ENCODE measurements around the gene UNCX. TPM values are rescaled to one million over a fixed set of nuclear protein-coding genes. Genes with fewer than 3 reads are reported as not detected.
"Not testable (repeated sequence)": the region's sequence is repeated elsewhere in the genome, so short reads cannot be mapped to it uniquely, and the experiment has no call there.

The UNCX gene
- not detected for total RNA-seq

DNA sequence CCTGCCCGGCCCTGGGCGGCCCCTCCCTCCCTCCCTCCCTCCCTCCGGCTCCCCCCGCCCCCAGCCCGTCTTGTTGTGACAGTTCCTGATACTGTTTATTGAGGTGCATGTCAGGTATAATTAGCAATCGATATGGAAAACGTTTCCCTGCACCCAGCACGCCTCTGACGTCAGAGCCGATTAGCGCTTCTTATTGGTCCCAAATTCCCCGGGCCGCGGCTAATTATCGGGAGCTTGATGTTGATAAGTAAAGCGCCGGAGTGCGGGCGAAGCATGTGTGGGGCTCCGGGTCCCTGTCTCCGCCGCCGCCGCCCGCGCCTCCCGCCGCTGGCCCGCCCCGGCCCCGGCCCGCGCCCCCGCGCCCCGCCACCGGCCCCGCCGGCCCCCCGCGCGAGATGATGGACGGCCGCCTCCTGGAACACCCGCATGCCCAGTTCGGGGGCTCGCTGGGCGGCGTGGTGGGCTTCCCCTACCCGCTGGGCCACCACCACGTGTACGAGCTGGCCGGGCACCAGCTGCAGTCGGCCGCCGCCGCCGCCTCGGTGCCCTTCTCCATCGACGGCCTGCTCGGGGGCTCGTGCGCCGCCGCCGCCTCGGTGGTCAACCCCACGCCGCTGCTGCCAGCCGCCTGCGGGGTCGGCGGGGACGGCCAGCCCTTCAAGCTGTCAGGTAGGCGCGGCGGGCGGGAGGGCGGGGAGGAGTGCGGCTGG, at the start of gene UNCX:
Gene UNCX (plus strand): TSS at position 250 of the 710 bp plus-strand sequence. CDS start 146 bp downstream, at position 396.
- H3K4me1 Mint-ChIP-seq: peaks cover 16% of the 10 kb centered on the region
- peak within 1 kb of the TSS; percentile 34 for H3K4me3 Mint-ChIP-seq
- peak within 1 kb of the TSS; percentile 69 for H3K27ac Mint-ChIP-seq
- H3K9me3 Mint-ChIP-seq: no peaks in the 10 kb centered on the region
- peaks cover 56% of the 10 kb centered on the region for H3K27me3 Mint-ChIP-seq
- H3K36me3 Mint-ChIP-seq: peaks cover 1% of the 10 kb centered on the region
- POLR2A ChIA-PET: no interaction called here
- DNase-seq: no peak
- no peak for ATAC-seq (ENCODE audit: low read depth)

DNA sequence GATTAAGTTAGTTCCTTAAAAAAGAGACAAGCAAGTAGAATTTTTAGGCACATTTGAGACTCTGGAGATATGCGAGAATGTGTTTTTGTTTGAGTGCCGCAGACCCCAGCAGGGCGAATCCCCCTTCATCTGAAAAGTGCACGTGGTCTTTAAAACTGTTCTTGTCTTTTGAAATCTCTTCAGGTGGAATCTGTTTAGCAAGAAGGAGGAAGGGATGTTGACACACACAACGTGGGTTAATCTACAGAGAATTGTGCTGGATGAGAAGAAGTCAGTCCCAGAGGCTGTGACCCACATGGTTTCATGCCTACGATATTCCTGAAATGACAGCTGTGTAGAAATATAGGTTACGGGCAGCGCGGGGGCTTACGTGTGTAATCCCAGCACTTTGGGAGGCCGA, 45.5 kb upstream of the UNCX start:
- H3K9me3 Mint-ChIP-seq: no peaks in the 10 kb centered on the region
- H3K4me1 Mint-ChIP-seq: peaks cover 13% of the 10 kb centered on the region
- H3K27ac Mint-ChIP-seq: no peak overlapping the region
- H3K36me3 Mint-ChIP-seq: peaks cover 11% of the 10 kb centered on the region
- H3K4me3 Mint-ChIP-seq: no peak overlapping the region
- POLR2A ChIA-PET: no interaction called here
- ATAC-seq (ENCODE audit: low read depth) (no peak), DNase-seq (no peak)
- peaks cover 28% of the 10 kb centered on the region for H3K27me3 Mint-ChIP-seq

DNA sequence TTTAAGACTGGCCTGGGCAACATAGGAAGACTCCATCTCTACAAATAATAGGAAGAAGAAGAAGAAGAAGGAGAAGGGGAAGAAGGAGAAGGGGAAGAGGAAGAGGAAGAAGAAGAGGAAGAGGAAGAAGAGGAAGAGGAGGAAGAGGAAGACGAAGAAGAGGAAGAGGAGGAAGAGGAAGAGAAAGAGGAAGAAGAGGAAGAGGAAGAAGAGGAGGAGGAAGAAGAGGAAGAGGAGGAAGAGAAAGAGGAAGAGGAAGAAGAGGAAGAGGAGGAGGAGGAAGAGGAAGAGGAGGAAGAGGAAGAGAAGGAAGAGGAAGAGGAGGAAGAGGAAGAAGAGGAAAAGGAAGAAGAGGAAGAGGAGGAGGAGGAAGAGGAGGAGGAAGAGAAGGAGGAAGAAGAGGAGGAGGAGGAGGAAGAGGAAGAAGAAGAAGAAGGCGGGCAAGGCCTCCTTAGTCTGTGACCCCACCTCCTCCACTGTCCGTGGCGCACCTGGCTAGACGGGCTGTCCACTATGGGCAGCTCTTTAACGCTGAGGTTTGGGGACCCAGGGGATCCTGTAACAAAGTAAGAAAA, 43.9 kb upstream of the UNCX start:
- POLR2A ChIA-PET: interaction anchor here (0.6 kb wide), 1 partner anchor 321 kb away, joined by 3 read pairs; no protein-coding TSS in a partner anchor
- Mint-ChIP-seq H3K27me3 (peaks cover 21% of the 10 kb centered on the region), H3K4me3 (no peak overlapping the region), H3K9me3 (no peaks in the 10 kb centered on the region), H3K27ac (peak overlapping the region; percentile 45), H3K4me1 (peaks cover 17% of the 10 kb centered on the region), H3K36me3 (peaks cover 14% of the 10 kb centered on the region)
- ATAC-seq (ENCODE audit: low read depth) (no peak), DNase-seq (no peak)

DNA sequence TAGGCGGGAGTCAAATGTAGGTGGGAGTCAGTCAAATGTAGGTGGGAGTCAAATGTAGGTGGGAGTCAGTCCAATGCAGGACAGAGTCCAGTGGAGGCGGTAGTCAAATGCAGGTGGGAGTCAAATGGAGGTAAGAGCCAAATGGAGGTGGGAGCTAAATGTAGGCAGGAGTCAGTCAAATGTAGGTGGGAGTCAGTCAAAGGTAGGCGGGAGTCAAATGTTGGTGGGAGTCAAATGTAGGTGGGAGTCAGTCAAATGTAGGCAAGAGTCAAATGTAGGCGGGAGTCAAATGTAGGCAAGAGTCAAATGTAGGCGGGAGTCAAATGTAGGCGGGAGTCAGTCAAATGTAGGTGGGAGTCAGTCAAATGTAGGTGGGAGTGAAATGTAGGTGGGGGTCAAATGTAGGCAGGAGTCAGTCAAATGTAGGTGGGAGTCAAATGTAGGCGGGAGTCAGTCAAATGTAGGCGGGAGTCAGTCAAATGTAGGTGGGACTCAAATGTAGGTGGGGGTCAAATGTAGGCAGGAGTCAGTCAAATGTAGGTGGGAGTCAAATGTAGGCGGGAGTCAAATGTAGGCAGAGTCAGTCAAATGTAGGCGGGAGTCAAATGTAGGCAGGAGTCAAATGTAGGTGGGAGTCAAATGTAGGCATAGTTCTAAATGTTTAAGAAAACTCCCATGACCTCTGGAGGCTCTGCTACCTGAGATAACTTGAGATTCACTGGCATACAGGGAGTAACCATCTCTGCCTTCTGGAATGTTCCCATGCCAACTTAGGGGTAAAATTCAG, 42.5 kb upstream of the UNCX start:
- Mint-ChIP-seq H3K36me3 (peaks cover 14% of the 10 kb centered on the region), H3K4me3 (peak overlapping the region; percentile 31), H3K27me3 (peaks cover 27% of the 10 kb centered on the region), H3K4me1 (peaks cover 17% of the 10 kb centered on the region), H3K9me3 (no peaks in the 10 kb centered on the region), H3K27ac (peak overlapping the region; percentile 43)
- POLR2A ChIA-PET: interaction anchor here (0.7 kb wide), 2 partner anchors 216 to 438 kb away, joined by 3 to 5 read pairs; no protein-coding TSS in a partner anchor
- no peak for ATAC-seq (ENCODE audit: low read depth)
- no peak for DNase-seq

DNA sequence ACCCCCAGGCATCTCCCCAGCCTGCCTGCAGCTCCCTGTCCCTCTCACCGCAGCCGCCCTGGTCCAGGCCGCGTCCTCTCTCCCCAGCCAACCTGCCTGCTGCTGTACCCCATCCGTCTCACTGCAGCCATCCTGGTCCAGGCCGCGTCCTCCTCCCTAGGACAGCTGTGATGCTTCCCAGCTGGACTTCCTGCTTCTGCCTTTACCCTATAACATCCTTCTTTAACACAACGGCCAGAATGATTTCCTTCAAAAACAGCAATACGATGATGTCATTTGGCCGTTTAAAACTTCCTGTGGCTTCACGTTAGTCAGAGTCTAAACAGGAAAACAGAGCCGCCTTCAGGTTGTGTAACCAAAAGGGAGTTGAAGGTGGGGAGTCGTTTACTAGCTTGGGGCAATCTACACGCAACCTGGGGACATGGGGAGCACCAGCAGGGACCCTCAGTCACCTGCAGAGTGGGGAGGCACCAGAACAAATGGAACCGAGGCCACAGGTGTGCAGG, 40.4 kb upstream of the UNCX start:
- ATAC-seq (ENCODE audit: low read depth) (peak; percentile 65), DNase-seq (no peak)
- peak overlapping the region; percentile 93 for H3K27ac Mint-ChIP-seq
- peaks cover 14% of the 10 kb centered on the region for H3K36me3 Mint-ChIP-seq
- peaks cover 17% of the 10 kb centered on the region for H3K4me1 Mint-ChIP-seq
- peaks cover 20% of the 10 kb centered on the region for H3K27me3 Mint-ChIP-seq
- POLR2A ChIA-PET: interaction anchor here (0.8 to 2.9 kb wide), 2 partner anchors 16 to 32 kb away, joined by 3 to 10 read pairs; partner anchors contain the start of gene ZFAND2A
- H3K9me3 Mint-ChIP-seq: no peaks in the 10 kb centered on the region
- H3K4me3 Mint-ChIP-seq: peak overlapping the region; percentile 90

DNA sequence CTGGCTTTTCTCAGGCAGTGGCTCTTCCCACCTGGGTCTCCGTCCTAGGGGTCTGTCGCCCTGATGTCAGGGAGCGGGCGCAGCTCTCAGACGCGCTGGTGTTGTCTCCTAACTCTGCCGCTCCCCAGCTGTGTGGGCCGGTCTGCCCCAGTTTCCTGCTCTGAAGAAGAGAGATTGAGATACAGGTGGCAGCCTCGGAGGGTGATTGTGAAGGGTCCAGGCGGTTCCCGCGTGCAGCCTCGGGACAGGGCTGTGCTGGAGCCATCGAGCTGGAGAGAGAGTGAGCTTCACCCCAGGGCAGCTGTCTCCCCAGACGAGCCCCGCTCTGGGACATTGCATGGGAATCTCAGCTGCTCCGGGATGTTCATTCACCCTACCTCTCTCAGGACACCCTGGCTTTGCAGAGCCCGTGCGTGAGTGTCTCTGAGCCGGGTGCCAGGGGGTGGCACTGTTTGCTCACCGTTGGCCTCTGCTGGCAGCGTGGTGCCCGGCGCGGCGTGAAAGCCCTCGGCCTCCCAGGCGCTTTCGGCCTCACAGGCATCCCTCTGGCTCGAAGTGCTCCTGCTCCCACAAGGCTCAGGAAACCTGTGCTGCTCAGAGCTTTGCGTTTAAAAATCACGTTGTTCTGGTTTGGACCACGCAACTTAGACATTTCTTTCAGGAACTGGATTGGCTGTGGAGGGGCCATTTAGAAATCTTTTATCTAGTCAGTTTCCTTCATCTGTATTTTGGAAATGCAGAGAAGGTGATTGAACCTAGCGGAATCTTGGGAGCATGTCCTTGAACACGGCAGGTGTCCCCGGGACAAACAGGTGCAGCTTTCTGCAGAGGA, 38.9 kb upstream of the UNCX start:
- ATAC-seq (ENCODE audit: low read depth): peak; percentile 78
- H3K27ac Mint-ChIP-seq: no peak overlapping the region
- POLR2A ChIA-PET: interaction anchor here (2.9 kb wide), 1 partner anchor 34 kb away, joined by 10 read pairs; the partner anchor contains the start of gene ZFAND2A

DNA sequence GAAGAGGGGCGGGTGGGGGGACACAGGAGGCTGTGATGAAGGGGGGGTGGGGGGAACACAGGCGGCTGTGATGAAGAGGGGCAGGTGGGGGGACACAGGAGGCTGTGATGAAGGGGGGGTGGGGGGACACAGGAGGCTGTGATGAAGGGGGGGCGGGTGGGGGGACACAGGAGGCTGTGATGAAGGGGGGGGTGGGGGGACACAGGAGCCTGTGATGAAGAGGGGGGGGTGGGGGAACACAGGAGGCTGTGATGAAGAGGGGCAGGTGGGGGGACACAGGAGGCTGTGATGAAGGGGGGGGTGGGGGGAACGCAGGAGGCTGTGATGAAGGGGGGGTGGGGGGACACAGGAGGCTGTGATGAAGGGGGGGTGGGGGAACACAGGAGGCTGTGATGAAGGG, 36.2 kb upstream of the UNCX start:
- H3K36me3 Mint-ChIP-seq; H3K4me3 Mint-ChIP-seq; ATAC-seq (ENCODE audit: low read depth); POLR2A ChIA-PET; H3K27me3 Mint-ChIP-seq; H3K9me3 Mint-ChIP-seq; DNase-seq; H3K27ac Mint-ChIP-seq: not testable (repeated sequence)
- H3K4me1 Mint-ChIP-seq: peaks cover 14% of the 10 kb centered on the region

More for the DNA sequence above, 38.9 kb upstream of the UNCX start:
- peaks cover 14% of the 10 kb centered on the region for H3K36me3 Mint-ChIP-seq
- peaks cover 13% of the 10 kb centered on the region for H3K27me3 Mint-ChIP-seq
- H3K4me1 Mint-ChIP-seq: peaks cover 15% of the 10 kb centered on the region
- no peak overlapping the region for H3K4me3 Mint-ChIP-seq
- DNase-seq: peak; percentile 64
- H3K9me3 Mint-ChIP-seq: no peaks in the 10 kb centered on the region

DNA sequence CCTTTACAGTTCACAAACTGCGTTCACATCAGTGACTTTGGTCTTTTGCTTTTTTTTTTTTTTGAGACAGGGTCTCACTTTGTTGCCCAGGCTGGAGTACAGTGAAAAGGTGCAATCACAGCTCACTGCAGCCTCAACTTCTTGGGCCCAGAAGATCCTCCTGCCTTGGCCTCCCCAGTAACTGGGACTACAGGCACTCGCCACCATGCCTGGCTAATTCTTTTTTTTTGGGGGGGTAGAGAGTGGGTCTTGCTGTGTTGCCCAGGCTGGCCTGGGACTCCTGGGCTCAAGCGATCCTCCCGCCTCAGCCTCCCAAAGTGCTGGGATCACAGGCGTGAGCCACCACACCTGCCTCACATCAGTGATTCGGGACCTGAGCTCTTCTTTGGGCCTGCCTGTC, 35.7 kb upstream of the UNCX start:
- ATAC-seq (ENCODE audit: low read depth): no peak
- H3K9me3 Mint-ChIP-seq: no peaks in the 10 kb centered on the region
- peaks cover 5% of the 10 kb centered on the region for H3K36me3 Mint-ChIP-seq
- peaks cover 10% of the 10 kb centered on the region for H3K4me1 Mint-ChIP-seq
- peaks cover 9% of the 10 kb centered on the region for H3K27me3 Mint-ChIP-seq
- H3K4me3 Mint-ChIP-seq: no peak overlapping the region
- POLR2A ChIA-PET: interaction anchor here (0.6 kb wide), 1 partner anchor 20 kb away, joined by 6 read pairs; no protein-coding TSS in a partner anchor
- DNase-seq: no peak
- H3K27ac Mint-ChIP-seq: peak overlapping the region; percentile 43

DNA sequence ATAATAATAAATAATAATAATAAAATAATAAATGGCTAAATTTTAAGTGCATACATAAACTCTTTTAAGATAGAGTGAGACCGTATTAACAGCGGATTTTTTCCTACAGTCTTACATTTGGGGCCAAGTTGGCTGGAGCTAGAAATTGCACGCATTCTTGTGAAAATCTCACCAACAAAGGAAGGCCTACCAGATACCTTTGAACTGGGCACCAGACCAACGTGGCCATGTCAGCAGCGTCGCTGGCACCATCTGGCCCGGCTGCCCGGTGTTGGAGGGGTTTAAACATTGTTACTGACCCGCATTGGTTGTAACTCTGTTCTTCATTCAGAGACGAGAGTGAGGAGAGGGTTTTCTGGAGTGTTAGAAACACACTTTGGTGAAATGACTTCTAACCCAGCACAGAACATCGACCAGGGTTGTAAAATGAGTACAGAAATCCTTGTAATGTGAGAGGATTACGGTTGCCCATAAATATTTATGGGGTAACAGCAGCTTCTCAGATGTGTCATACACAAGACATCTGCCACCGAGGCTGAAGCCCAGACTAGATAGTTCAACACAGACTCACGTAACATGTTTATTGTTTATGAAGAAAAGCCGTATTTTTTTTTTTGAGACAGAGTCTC, 34.6 kb upstream of the UNCX start:
- H3K4me1 Mint-ChIP-seq: peaks cover 2% of the 10 kb centered on the region
- POLR2A ChIA-PET: no interaction called here
- DNase-seq (no peak), ATAC-seq (ENCODE audit: low read depth) (no peak)
- H3K9me3 Mint-ChIP-seq: no peaks in the 10 kb centered on the region
- peaks cover 13% of the 10 kb centered on the region for H3K27me3 Mint-ChIP-seq
- H3K27ac Mint-ChIP-seq: no peak overlapping the region
- no peak overlapping the region for H3K4me3 Mint-ChIP-seq
- H3K36me3 Mint-ChIP-seq: no peaks in the 10 kb centered on the region

DNA sequence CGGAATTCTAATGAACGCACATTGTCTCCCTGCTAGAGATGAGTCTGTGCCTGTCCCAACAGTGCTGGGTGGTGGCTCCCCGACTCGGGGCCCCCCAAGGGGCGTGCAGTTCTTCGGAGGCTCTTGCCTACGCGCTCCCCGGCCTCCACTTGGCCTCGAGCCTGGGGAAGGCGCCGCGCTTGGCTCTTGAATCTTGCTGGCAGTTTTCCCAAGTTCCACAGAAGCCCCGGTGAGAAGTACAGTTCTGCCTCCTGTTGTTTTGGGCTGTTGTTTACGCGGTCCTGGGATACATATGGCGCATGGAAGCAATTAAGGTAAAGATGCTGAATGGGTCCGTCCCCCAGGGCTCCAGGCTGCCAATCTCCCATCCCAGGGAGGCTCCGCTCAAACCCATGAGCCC, 32.6 kb upstream of the UNCX start:
- no peak overlapping the region for H3K27ac Mint-ChIP-seq
- no peaks in the 10 kb centered on the region for H3K9me3 Mint-ChIP-seq
- H3K4me3 Mint-ChIP-seq: no peak overlapping the region
- no peak for ATAC-seq (ENCODE audit: low read depth)
- POLR2A ChIA-PET: no interaction called here
- no peaks in the 10 kb centered on the region for H3K36me3 Mint-ChIP-seq
- peaks cover 8% of the 10 kb centered on the region for H3K27me3 Mint-ChIP-seq
- peaks cover 1% of the 10 kb centered on the region for H3K4me1 Mint-ChIP-seq
- DNase-seq: no peak

DNA sequence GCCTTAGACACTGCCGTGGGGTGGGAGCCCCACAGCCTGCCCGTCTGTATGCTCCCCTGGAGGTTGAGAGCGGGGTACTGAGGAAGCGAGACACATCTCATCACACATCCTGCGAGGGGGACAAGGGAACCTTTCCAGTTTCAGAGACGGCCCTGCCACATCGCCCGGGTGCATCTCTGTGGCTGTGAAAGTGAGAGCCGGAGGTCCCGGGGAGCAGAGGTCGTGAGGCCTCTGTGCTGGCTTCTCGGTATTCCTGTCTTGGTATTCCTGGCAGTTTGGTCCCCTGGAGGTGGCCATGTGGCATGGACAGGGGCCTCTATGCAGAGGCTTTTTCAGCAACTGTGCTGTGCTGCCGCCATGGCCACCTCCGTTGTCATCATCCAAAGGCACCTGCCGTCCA, 30.8 kb upstream of the UNCX start:
- H3K4me1 Mint-ChIP-seq: peaks cover 1% of the 10 kb centered on the region
- ATAC-seq (ENCODE audit: low read depth): no peak
- peaks cover 6% of the 10 kb centered on the region for H3K27me3 Mint-ChIP-seq
- no peaks in the 10 kb centered on the region for H3K36me3 Mint-ChIP-seq
- H3K27ac Mint-ChIP-seq: no peak overlapping the region
- no peaks in the 10 kb centered on the region for H3K9me3 Mint-ChIP-seq
- no peak for DNase-seq
- POLR2A ChIA-PET: no interaction called here
- H3K4me3 Mint-ChIP-seq: no peak overlapping the region

DNA sequence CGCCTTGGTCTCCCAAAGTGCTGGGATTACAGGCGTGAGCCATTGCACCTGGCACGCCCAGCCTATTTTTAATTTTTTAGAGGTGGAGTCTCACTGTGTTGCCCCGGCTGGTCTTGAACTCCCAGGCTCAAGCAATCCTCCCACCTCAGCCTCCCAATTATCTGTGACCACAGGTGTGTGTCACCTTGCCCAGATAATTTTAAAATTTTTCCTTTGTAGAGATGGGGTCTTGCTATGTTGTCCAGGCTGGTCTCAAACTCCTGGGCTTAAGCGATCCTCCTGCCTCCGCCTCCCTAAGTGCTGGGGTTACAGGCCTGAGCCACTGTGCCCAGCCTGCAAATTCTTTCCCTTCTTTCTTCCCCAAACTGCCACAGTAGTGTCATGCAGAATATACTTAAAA, 29.8 kb upstream of the UNCX start:
- H3K4me1 Mint-ChIP-seq; H3K36me3 Mint-ChIP-seq; H3K9me3 Mint-ChIP-seq; ATAC-seq (ENCODE audit: low read depth); DNase-seq; H3K27ac Mint-ChIP-seq; POLR2A ChIA-PET; H3K27me3 Mint-ChIP-seq; H3K4me3 Mint-ChIP-seq: not testable (repeated sequence)

All from activated naive CD8-positive, alpha-beta T cell treated with anti-CD3 and anti-CD28 coated beads, Interleukin-2, amount 10 ng/mL, durations not matched to agents 7 days and 5 days (primary cell).